WTC11 (cell line): ENCODE measurements around the gene HAO2.

Experiments used
- CREB1 ChIP-seq: sonication (generic); formaldehyde crosslinking; IDR thresholded peaks from 2 replicates; pipeline ENCODE4 v1.8.0; 2023; ENCODE audit warnings: mild to moderate bottlenecking, missing genetic modification reagents
- CTCF ChIP-seq: fragments of 200-600 bp; IDR thresholded peaks from 2 replicates; pipeline ENCODE4 v1.8.0; 2022; ENCODE audit warnings: antibody characterized with exemption
- EMX1 ChIP-seq: fragments of 250-450 bp; sonication (Bioruptor Pico); IDR thresholded peaks from 2 replicates; pipeline ENCODE4 v1.8.0; 2021; ENCODE audit warnings: mild to moderate bottlenecking
- NR3C1 ChIP-seq: sonication (generic); formaldehyde crosslinking; conservative IDR thresholded peaks from 2 replicates; pipeline ENCODE4 v1.8.1; 2023; ENCODE audit warnings: low read depth, mild to moderate bottlenecking, missing genetic modification reagents
- ZNF219 ChIP-seq: sonication (generic); formaldehyde crosslinking; IDR thresholded peaks from 2 replicates; pipeline ENCODE4 v1.8.0; 2023; ENCODE audit warnings: missing genetic modification reagents, mild to moderate bottlenecking, borderline replicate concordance
- ZNF423 ChIP-seq: fragments of 250-450 bp; sonication (Bioruptor Pico); IDR thresholded peaks from 2 replicates; pipeline ENCODE4 v2.1.2; 2022; ENCODE audit warnings: mild to moderate bottlenecking, moderate library complexity

- TF ChIP-seq ZNF423 (CRISPR knock-in tag) = no peak
- TF ChIP-seq CTCF = no peak
- TF ChIP-seq CREB1 (CRISPR knock-in tag) = no peak
- TF ChIP-seq EMX1 (CRISPR knock-in tag) = no peak
- no peak for TF ChIP-seq ZNF219 (CRISPR knock-in tag)
- TF ChIP-seq NR3C1 = no peak
Measured at GRCh38 chr1:119410961-119411360, 42.4 kb downstream of the HAO2 start.
